ENCODE measurements around the gene TREM1. TPM values are rescaled to one million over a fixed set of nuclear protein-coding genes. Genes with fewer than 3 reads are reported as not detected.

TREM1 gene
- total RNA-seq, 1 donor from 2014 or later = 0.92 TPM

- intact Hi-C loops (cut with micrococcal nuclease) = no loop called here
- DNase-seq (no peak), ATAC-seq (no peak)
Observed at GRCh38 chr6:41228616-41229015, 57.9 kb downstream of the TREM1 start.

GRCh38 chr6:41228096-41228495, 58.4 kb downstream of the TREM1 start, which contains the start of gene TREML4:
TSS of gene TREML4 (plus strand) at chr6:41228349. CDS start at chr6:41228428, 79 bp downstream.
- intact Hi-C loops (cut with micrococcal nuclease) = no loop called here
- ATAC-seq (no peak), DNase-seq (no peak)

- no peak for DNase-seq
- intact Hi-C loops (cut with micrococcal nuclease) = no loop called here
- no peak for ATAC-seq
Observed at GRCh38 chr6:41226752-41227151, 59.7 kb downstream of the TREM1 start.

- no peak for ATAC-seq
- intact Hi-C loops (cut with micrococcal nuclease) = no loop called here
- no peak for DNase-seq
Observed at GRCh38 chr6:41224800-41225199, 61.7 kb downstream of the TREM1 start.

Other genes starting within 250 kb of the TREM1 start
- gene UNC5CL, start 247.5 kb downstream of the TREM1 start, total RNA-seq = 0.20 TPM
- gene TSPO2, start 244.2 kb downstream of the TREM1 start, total RNA-seq = not detected
- gene APOBEC2, start 233.5 kb downstream of the TREM1 start, total RNA-seq = 237 TPM
- 22.2 TPM for gene OARD1, start 214.3 kb downstream of the TREM1 start, total RNA-seq
- gene NFYA, start 213.7 kb downstream of the TREM1 start, total RNA-seq = 12.1 TPM
- not detected for gene TREML1, start 132.3 kb downstream of the TREM1 start, total RNA-seq
- gene TREM2, start 123.6 kb downstream of the TREM1 start, total RNA-seq = 0.59 TPM
- not detected for gene TREML2, start 85.5 kb downstream of the TREM1 start, total RNA-seq
- gene TREML4, start 58.3 kb downstream of the TREM1 start, total RNA-seq = not detected
- gene NCR2, start 48.9 kb upstream of the TREM1 start, total RNA-seq = not detected